Heart left ventricle (tissue), 16 donors: ENCODE measurements around the gene SLC15A3. TPM values are rescaled to one million over a fixed set of nuclear protein-coding genes. Genes with fewer than 3 reads are reported as not detected.

ENCODE experiments used
- ATAC-seq, 4 donors: fragments of 200-7000 bp; cut with Tn5 transposase; one replicate each; pipeline ENCODE4 v1.9.1; 2020 to 2022; ENCODE audit warnings: moderate library complexity in 4 of 4, mild to moderate bottlenecking in 3 of 4, moderate number of reproducible peaks in 1 of 4
- DNase-seq, 5 donors: peaks; one replicate each; pipeline ENCODE4 v3.0.0-alpha.2; 2020
- H3K27ac ChIP-seq, 12 donors: fragments of 200-600 bp; sonication (generic) in 4 of 12; one replicate each; pipeline versions ENCODE4 v1.5.0 to v1.8.0; 2016 to 2022; ENCODE audit warnings: mild to moderate bottlenecking in 2 of 12
- H3K27me3 ChIP-seq, 9 donors: fragments of 200-600 bp; sonication (generic) in 2 of 9; one replicate each; pipeline versions ENCODE4 v1.5.1 to v1.8.0; 2016 to 2022; ENCODE audit warnings: mild to moderate bottlenecking in 3 of 9
- H3K36me3 ChIP-seq, 9 donors: fragments of 200-600 bp; sonication (generic) in 2 of 9; one replicate each; pipeline versions ENCODE4 v1.5.0 to v1.8.0; 2018 to 2022; ENCODE audit warnings: mild to moderate bottlenecking in 2 of 9
- H3K4me1 ChIP-seq, 12 donors: fragments of 200-600 bp; sonication (generic) in 4 of 12; one replicate each; pipeline versions ENCODE4 v1.5.0 to v1.8.0; 2016 to 2022; ENCODE audit warnings: mild to moderate bottlenecking in 3 of 12
- H3K4me3 ChIP-seq, 12 donors: fragments of 200-600 bp; sonication (generic) in 4 of 12; one replicate each; pipeline versions ENCODE4 v1.5.0 to v1.8.0; 2017 to 2022; ENCODE audit warnings: mild to moderate bottlenecking in 9 of 12, moderate library complexity in 4 of 12
- H3K9me3 ChIP-seq, 12 donors: fragments of 200-600 bp; sonication (generic) in 4 of 12; one replicate each; pipeline versions ENCODE4 v1.5.0 to v1.8.0; 2016 to 2022; ENCODE audit warnings: mild to moderate bottlenecking in 1 of 12
- CTCF ChIP-seq, 12 donors: fragments of 200-600 bp; sonication (generic) in 4 of 12; IDR thresholded peaks; one replicate each; pipeline versions ENCODE4 v1.5.0 to v1.8.0; 2018 to 2022; ENCODE audit warnings: antibody characterized with exemption in 12 of 12, mild to moderate bottlenecking in 5 of 12
- POLR2A ChIP-seq, 2 donors: fragments of 450-650 bp; IDR thresholded peaks; one replicate each; pipeline ENCODE4 v1.6.1; 2017; ENCODE audit warnings: antibody characterized with exemption in 2 of 2, mild to moderate bottlenecking in 2 of 2, moderate library complexity in 2 of 2
- WGBS, 4 donors: extraction: QIAGEN DNeasy Blood & Tissue Kit in 2 of 4; methylation state at CpG; one replicate each; pipeline versions ENCODE4 v1.1.5 to v1.1.7; 2013 to 2018; 5-methylcytosine and 5-hydroxymethylcytosine counted together
- intact Hi-C, 10 donors: fragments of 100-400 bp; cut with DNase I; formaldehyde crosslinking; loops; one replicate each; pipeline versions ENCODE4 v1.11.1 to v1.14.2; 2022
- polyA plus RNA-seq, 2 donors: library from polyadenylated mRNA; stranded (reverse); fragments of 200-250 nt; gene quantifications; one replicate each; pipeline ENCODE4 v1.2.3, GENCODE V29; 2013
- total RNA-seq, 9 donors: library from RNA; depleted of rRNA in 2 of 9; stranded (reverse); fragments of >200 nt in 2 of 9; fragmentation: NEBNext Ultra II Directional in 3 of 9; extraction: Animal tissue kit (Norgen Biotek cat#: 25700) in 3 of 9; gene quantifications; one replicate each; pipeline versions ENCODE4 v1.1.0 to v1.2.4, GENCODE V29; 2016 to 2023
- donor health status: ischemic (EF 13 %, LVEDD 7.1; RV severe dilation, severe dysfunction).
- donor health status: healthy with polysubstance abuse.
- donor health status: DM: no; HTN: yes; CAD: no.
- donor health status: DM: no; HTN: no; CAD: no.
- donor health status: ischemic (EF 25% LVEDD 6.9; RV normal size, moderate dysfunction).
- donor health status: ischemic (EF 25% LVEDD 5.7; RV mildly dilated, moderate dysfunction).
- donor health status: healthy.
- donor health status: DM: yes; HTN: yes; CAD: no.
- donor health status: ischemic (EF 35%, LVEDD 5.7; RV mildly dilated, moderate dysfunction).
- donor health status: nonischemic (EF 11% LVEDD 7.7; RV severe dilation, severe dysfunction).
- donor health status: DM: yes; HTN: yes; CAD: no.
- donor health status: PGD.
- donor health status: ischemic (EF 29% LVEDD 5.4; RV normal size, mild dysfunction).
- donor health status: nonischemic (EF 23%, LVEDD 6.1; RV moderate dilation, normal function).

The SLC15A3 gene
- total and polyA plus RNA-seq, 11 donors, result 11.9 to 85.1 (median 19.1) TPM

GRCh38 chr11:60968223-60968622 lies 16.2 kb upstream of the SLC15A3 start:
- H3K27ac ChIP-seq, result no peak overlapping the region
- WGBS, 4 donors, result 36 to 96% (median 72%) methylated on average over 1 of the region's 1 CpG
- intact Hi-C loops, result loop anchor here in 1 of 10 donors (5.0 kb wide), 1 partner anchor 51 kb away; no protein-coding TSS in a partner anchor
- H3K27me3 ChIP-seq, result no peaks in the 10 kb centered on the region
- peaks cover 0 to 8% (median 0%) of the 10 kb centered on the region in 12 donors for H3K9me3 ChIP-seq
- no peaks in the 10 kb centered on the region for H3K36me3 ChIP-seq
- TF ChIP-seq CTCF (IDR thresholded peaks at IDR 0.05) (no peak), POLR2A (IDR thresholded peaks at IDR 0.05) (no peak)
- H3K4me1 ChIP-seq, result peaks cover 0 to 14% (median 0%) of the 10 kb centered on the region in 12 donors
- DNase-seq, result no peak
- H3K4me3 ChIP-seq, result no peak overlapping the region
- no peak for ATAC-seq

DNA sequence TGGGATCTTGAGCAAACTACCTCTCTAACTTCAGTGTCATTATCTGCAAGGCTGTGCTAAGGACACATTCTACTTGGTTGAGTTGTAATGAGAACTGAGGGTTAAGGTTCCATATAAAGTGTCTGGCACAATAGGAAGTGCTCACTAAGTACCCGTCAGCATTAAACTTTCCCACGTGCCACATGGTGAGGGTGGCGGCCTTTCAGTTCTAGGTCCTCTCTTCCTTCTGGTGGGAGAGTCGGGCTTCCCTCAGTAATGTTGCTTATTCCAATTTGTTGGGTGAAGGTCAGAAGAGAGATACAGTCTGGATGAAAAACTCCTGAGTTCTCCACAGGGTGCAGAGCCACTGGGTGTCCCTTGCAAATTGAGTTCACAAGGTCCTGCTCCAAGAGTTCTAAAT lies 14.9 kb upstream of the SLC15A3 start:
- TF ChIP-seq CTCF (IDR thresholded peaks at IDR 0.05) (no peak), POLR2A (IDR thresholded peaks at IDR 0.05) (no peak)
- DNase-seq (no peak), ATAC-seq (peak in 3 of 4 donors; percentile 12 to 50 (median 48))
- Histone ChIP-seq H3K4me1 (peaks cover 0 to 14% (median 0%) of the 10 kb centered on the region in 12 donors), H3K27me3 (peaks cover 0 to 8% (median 0%) of the 10 kb centered on the region in 9 donors), H3K36me3 (no peaks in the 10 kb centered on the region), H3K27ac (no peak overlapping the region), H3K4me3 (no peak overlapping the region), H3K9me3 (peaks cover 0 to 8% (median 0%) of the 10 kb centered on the region in 12 donors)
- WGBS, 4 donors, result 82 to 92% (median 87%) methylated on average over 4 of the region's 4 CpGs
- intact Hi-C loops, result loop anchor here in 1 of 10 donors (5.0 kb wide), 1 partner anchor 50 kb away; no protein-coding TSS in a partner anchor

DNA sequence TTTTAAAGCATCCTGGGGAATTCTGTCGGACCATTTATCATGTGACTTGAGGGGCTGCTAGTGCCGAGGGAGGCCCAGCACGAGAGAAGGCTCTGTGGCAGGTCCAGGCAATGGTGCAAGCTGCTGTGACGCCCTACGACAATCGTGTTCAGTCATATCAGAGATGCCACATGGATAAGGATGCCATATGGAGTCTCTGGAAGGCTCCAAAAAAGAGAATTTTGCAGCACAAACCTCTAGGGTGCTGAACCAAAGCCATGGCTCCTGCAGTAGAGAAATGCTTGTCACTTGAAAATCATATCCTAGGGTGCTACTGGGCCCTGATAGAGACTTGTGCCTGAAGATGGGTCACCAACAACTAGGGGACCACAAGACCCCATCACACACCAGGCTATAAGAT lies 12.8 kb upstream of the SLC15A3 start:
- Histone ChIP-seq H3K4me3 (no peak overlapping the region), H3K27ac (no peak overlapping the region), H3K27me3 (peaks cover 0 to 15% (median 0%) of the 10 kb centered on the region in 9 donors), H3K36me3 (no peaks in the 10 kb centered on the region), H3K4me1 (peaks cover 0 to 5% (median 0%) of the 10 kb centered on the region in 12 donors), H3K9me3 (peaks cover 0 to 8% (median 0%) of the 10 kb centered on the region in 12 donors)
- 80 to 87% (median 83%) methylated on average over 6 of the region's 6 CpGs for WGBS, 4 donors
- DNase-seq, result no peak
- intact Hi-C loops, result loop anchor here in 1 of 10 donors (5.0 kb wide), 1 partner anchor 48 kb away; no protein-coding TSS in a partner anchor
- ATAC-seq, result no peak
- no peak for TF ChIP-seq CTCF (IDR thresholded peaks at IDR 0.05)
- TF ChIP-seq POLR2A (IDR thresholded peaks at IDR 0.05), result no peak

- H3K27ac ChIP-seq, result no peak overlapping the region
- H3K4me1 ChIP-seq, result peaks cover 0 to 5% (median 0%) of the 10 kb centered on the region in 12 donors
- DNase-seq (no peak), ATAC-seq (peak in 2 of 4 donors; percentile 33 to 36)
- intact Hi-C loops, result no loop called here
- TF ChIP-seq CTCF (IDR thresholded peaks at IDR 0.05), result no peak
- TF ChIP-seq POLR2A (IDR thresholded peaks at IDR 0.05), result no peak
- 81 to 85% (median 83%) methylated on average over 7 of the region's 7 CpGs for WGBS, 4 donors
- H3K4me3 ChIP-seq, result no peak overlapping the region
- H3K9me3 ChIP-seq, result no peaks in the 10 kb centered on the region
- H3K27me3 ChIP-seq, result peaks cover 0 to 15% (median 0%) of the 10 kb centered on the region in 9 donors
- H3K36me3 ChIP-seq, result no peaks in the 10 kb centered on the region
Measured at GRCh38 chr11:60960405-60960804, 8.4 kb upstream of the SLC15A3 start.
